Chondrocyte (in vitro differentiated cells): Measurements from ENCODE around the gene TNFAIP8L2. TPM values are rescaled to one million over a fixed set of nuclear protein-coding genes. Genes with fewer than 3 reads are reported as not detected.
A peak's percentile ranks its signal among the peaks of the same experiment; 100 is the strongest.

Source experiments
- DNase-seq: peaks from one replicate; pipeline ENCODE4 v3.0.0; 2021; ENCODE audit warnings: mixed read lengths, low spot score
- H3K27ac Mint-ChIP-seq: one replicate; pipeline ENCODE4 v1.8.0; 2021; ENCODE audit warnings: mild to moderate bottlenecking, moderate library complexity, mixed read lengths; ENCODE audit not compliant: unreplicated experiment
- H3K27me3 Mint-ChIP-seq: 2 replicates; pipeline ENCODE4 v1.8.0; 2021; ENCODE audit warnings: low read depth, mixed read lengths
- H3K36me3 Mint-ChIP-seq: 2 replicates; pipeline ENCODE4 v1.8.0; 2021; ENCODE audit warnings: low read depth, mixed read lengths
- H3K4me1 Mint-ChIP-seq: 2 replicates; pipeline ENCODE4 v1.8.0; 2021; ENCODE audit warnings: low read depth, mild to moderate bottlenecking, mixed read lengths
- H3K4me3 Mint-ChIP-seq: one replicate; pipeline ENCODE4 v1.8.0; 2021; ENCODE audit warnings: mild to moderate bottlenecking, moderate library complexity, mixed read lengths; ENCODE audit not compliant: unreplicated experiment
- H3K9me3 Mint-ChIP-seq: 2 replicates; pipeline ENCODE4 v1.8.0; 2021; ENCODE audit warnings: low read depth, mixed read lengths
- CTCF ChIP-seq: fragments of 200-600 bp; sonication (generic); IDR thresholded peaks from 2 replicates; pipeline ENCODE4 v1.5.0; 2021; ENCODE audit warnings: antibody characterized with exemption, mild to moderate bottlenecking, moderate library complexity
- total RNA-seq: library from RNA; stranded (reverse); gene quantifications from 3 replicates; pipeline ENCODE4 v1.2.1, GENCODE V29; 2021

Gene TNFAIP8L2
- total RNA-seq, 1 donor from 2014 or later: not detected

GRCh38 chr1:151146412-151147131 lies 9.9 kb upstream of the TNFAIP8L2 start, which contains the start of gene SEMA6C:
TSS of gene SEMA6C (minus strand) at chr1:151146631. CDS start at chr1:151142621, 4,010 bp downstream.
- DNase-seq: peak; percentile 98
- TF ChIP-seq CTCF: no peak
- H3K36me3 Mint-ChIP-seq: peaks cover 2% of the 10 kb centered on the region
- peak within 1 kb of the TSS; percentile 97 for H3K27ac Mint-ChIP-seq
- H3K9me3 Mint-ChIP-seq: no peaks in the 10 kb centered on the region
- H3K4me3 Mint-ChIP-seq: peak within 1 kb of the TSS; percentile 88
- H3K4me1 Mint-ChIP-seq: peaks cover 36% of the 10 kb centered on the region
- H3K27me3 Mint-ChIP-seq: no peaks in the 10 kb centered on the region

DNA sequence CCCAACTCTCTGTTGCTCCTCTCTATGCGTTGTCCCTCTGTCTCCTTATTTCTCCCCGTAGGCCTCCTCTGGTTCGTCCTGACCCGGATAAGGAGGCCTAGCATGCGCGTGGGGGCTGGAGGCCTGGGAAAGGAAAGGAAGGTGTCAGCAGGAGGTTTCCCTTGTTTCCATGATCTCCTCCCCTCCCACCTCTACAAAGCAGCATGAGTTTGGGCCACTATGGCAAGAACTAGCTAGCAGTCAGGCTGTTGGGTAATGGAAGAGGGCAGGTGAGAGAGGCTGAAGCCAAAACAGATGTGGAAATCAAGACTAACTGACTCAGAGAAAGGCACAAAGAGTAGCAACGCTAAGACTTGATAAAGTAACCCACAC lies 9.3 kb upstream of the TNFAIP8L2 start:
- no peak for TF ChIP-seq CTCF
- H3K36me3 Mint-ChIP-seq: peaks cover 2% of the 10 kb centered on the region
- H3K27me3 Mint-ChIP-seq: no peaks in the 10 kb centered on the region
- peak overlapping the region; percentile 97 for H3K27ac Mint-ChIP-seq
- H3K4me3 Mint-ChIP-seq: peak overlapping the region; percentile 88
- no peak for DNase-seq
- no peaks in the 10 kb centered on the region for H3K9me3 Mint-ChIP-seq
- H3K4me1 Mint-ChIP-seq: peaks cover 36% of the 10 kb centered on the region

- peak overlapping the region; percentile 97 for H3K27ac Mint-ChIP-seq
- no peak for TF ChIP-seq CTCF
Observed at GRCh38 chr1:151147665-151148064, 8.8 kb upstream of the TNFAIP8L2 start.

GRCh38 chr1:151157067-151157531 lies 650 bp downstream of the TNFAIP8L2 start:
- DNase-seq: peak; percentile 18
- Mint-ChIP-seq H3K4me3 (no peak overlapping the region), H3K27ac (no peak overlapping the region), H3K4me1 (peaks cover 4% of the 10 kb centered on the region), H3K9me3 (no peaks in the 10 kb centered on the region), H3K27me3 (no peaks in the 10 kb centered on the region), H3K36me3 (peaks cover 16% of the 10 kb centered on the region)
- no peak for TF ChIP-seq CTCF

More at GRCh38 chr1:151147665-151148064, 8.8 kb upstream of the TNFAIP8L2 start:
- peaks cover 36% of the 10 kb centered on the region for H3K4me1 Mint-ChIP-seq
- H3K27me3 Mint-ChIP-seq: no peaks in the 10 kb centered on the region
- H3K9me3 Mint-ChIP-seq: no peaks in the 10 kb centered on the region
- H3K36me3 Mint-ChIP-seq: peaks cover 2% of the 10 kb centered on the region
- no peak for DNase-seq
- H3K4me3 Mint-ChIP-seq: no peak overlapping the region

- DNase-seq: peak; percentile 32
- Mint-ChIP-seq H3K36me3 (peaks cover 16% of the 10 kb centered on the region), H3K27ac (no peak overlapping the region), H3K4me1 (peaks cover 4% of the 10 kb centered on the region), H3K27me3 (no peaks in the 10 kb centered on the region), H3K9me3 (no peaks in the 10 kb centered on the region), H3K4me3 (no peak overlapping the region)
- TF ChIP-seq CTCF: no peak
Observed at GRCh38 chr1:151158326-151158725, 1.9 kb downstream of the TNFAIP8L2 start.
